GM11168 (cell line): ENCODE data around the gene C6orf132.

ENCODE experiments used
- in situ Hi-C: fragments of 300-500 bp; cut with MboI; formaldehyde crosslinking; loops from one replicate; pipeline ENCODE4 v1.12.0; 2022; ENCODE audit warnings: low sequenced_read_pairs; ENCODE audit not compliant: unreplicated experiment

The C6orf132 gene

GRCh38 chr6:42086046-42087035, 56.1 kb downstream of the C6orf132 start:
- in situ Hi-C loops = no loop called here

GRCh38 chr6:42084889-42085288, 57.5 kb downstream of the C6orf132 start:
- in situ Hi-C loops = no loop called here

GRCh38 chr6:42083530-42083929, 58.9 kb downstream of the C6orf132 start:
- in situ Hi-C loops = no loop called here

- in situ Hi-C loops = no loop called here
These were observed 62.4 kb downstream of the C6orf132 start for GRCh38 chr6:42079941-42080464.

GRCh38 chr6:42078386-42078785, 64.0 kb downstream of the C6orf132 start:
- in situ Hi-C loops = no loop called here

GRCh38 chr6:42075159-42075838, 67.1 kb downstream of the C6orf132 start:
- in situ Hi-C loops = no loop called here

- in situ Hi-C loops = no loop called here
These were observed 69.1 kb downstream of the C6orf132 start for GRCh38 chr6:42073287-42073686.

GRCh38 chr6:42071881-42072583, 70.4 kb downstream of the C6orf132 start:
- in situ Hi-C loops = no loop called here

GRCh38 chr6:42068872-42069522, 73.4 kb downstream of the C6orf132 start:
- in situ Hi-C loops = no loop called here

- in situ Hi-C loops = no loop called here
These were observed 74.2 kb downstream of the C6orf132 start for GRCh38 chr6:42068173-42068572.

- in situ Hi-C loops = no loop called here
These were observed 76.2 kb downstream of the C6orf132 start for GRCh38 chr6:42066156-42066675.

- in situ Hi-C loops = no loop called here
These were observed 82.7 kb downstream of the C6orf132 start for GRCh38 chr6:42059743-42060142.

- in situ Hi-C loops = no loop called here
These were observed 88.8 kb downstream of the C6orf132 start for GRCh38 chr6:42053601-42054000.

- in situ Hi-C loops = no loop called here
These were observed 91.2 kb downstream of the C6orf132 start for GRCh38 chr6:42051268-42051653.
